A549 (cell line): ENCODE measurements around the gene CDK17. TPM values are rescaled to one million over a fixed set of nuclear protein-coding genes. Genes with fewer than 3 reads are reported as not detected.
A peak's percentile ranks its signal among the peaks of the same experiment; 100 is the strongest.

Source experiments
- ATAC-seq, 2 experiments: fragments of 200-7000 bp in 1 of 2; fragments of >200 bp in 1 of 2; cut with Nextera tagmentation in 1 of 2; cut with Tn5 transposase in 1 of 2; 3 replicates each; pipeline versions ENCODE4 v1.8.0 to v1.9.1; 2018 to 2020; ENCODE audit warnings: mild to moderate bottlenecking in 1 of 2, moderate library complexity in 1 of 2
- CTCF ChIA-PET: fragments of 300-600 bp; sonication (Branson Sonifier 250); formaldehyde crosslinking; extraction: SDS; loops from one replicate; lab custom pipeline; 2021; ENCODE audit warnings: antibody characterized with exemption, inconsistent platforms; lab: Yijun Ruan, JAX
- POLR2A ChIA-PET: fragments of 350-600 bp; formaldehyde crosslinking; extraction: SDS; loops from one replicate; lab custom pipeline; 2021; ENCODE audit warnings: antibody characterized with exemption, inconsistent platforms; lab: Yijun Ruan, JAX
- DNase-seq, 2 experiments: peaks; one replicate each; pipeline versions ENCODE4 v3.0.0 to v3.0.0-alpha.2; 2011 to 2016; ENCODE audit warnings: low read depth in 1 of 2, low spot score in 1 of 2
- FAIRE-seq: peaks from 2 replicates; lab custom pipeline; 2011; peaks lifted over from hg19 to GRCh38; lab: Jason Lieb, UNC
- H3K27ac ChIP-seq, 2 experiments: fragments of >200 bp; sonication (Bioruptor Twin); formaldehyde crosslinking; 3 replicates each; pipeline ENCODE4 v1.5.1; 2016 to 2017
- H3K4me1 ChIP-seq: fragments of >200 bp; sonication (Bioruptor Twin); formaldehyde crosslinking; 3 replicates; pipeline ENCODE4 v1.6.1; 2016
- H3K4me2 ChIP-seq: fragments of >200 bp; sonication (Bioruptor Twin); formaldehyde crosslinking; 3 replicates; pipeline ENCODE4 v1.6.1; 2016
- H3K4me3 ChIP-seq: fragments of >200 bp; sonication (Bioruptor Twin); formaldehyde crosslinking; 3 replicates; pipeline ENCODE4 v1.5.1; 2016
- H3K9me3 ChIP-seq: fragments of >200 bp; sonication (Bioruptor Twin); formaldehyde crosslinking; 3 replicates; pipeline ENCODE4 v1.6.1; 2016
- BHLHE40 ChIP-seq: IDR thresholded peaks from 2 replicates; pipeline ENCODE4 v1.6.1; 2012; ENCODE audit warnings: low read depth, low read length, inconsistent platforms
- CBX2 ChIP-seq: fragments of 200-600 bp; sonication (generic); IDR thresholded peaks from 2 replicates; pipeline ENCODE4 v1.6.1; 2016; ENCODE audit warnings: low read depth, mild to moderate bottlenecking, borderline replicate concordance
- CHD2 ChIP-seq: fragments of 150-350 bp; IDR thresholded peaks from 2 replicates; pipeline ENCODE4 v1.6.1; 2014; ENCODE audit warnings: low read length; ENCODE audit not compliant: partially characterized antibody
- E2F6 ChIP-seq: IDR thresholded peaks from 2 replicates; pipeline ENCODE4 v1.6.1; 2012; ENCODE audit warnings: low read depth, borderline replicate concordance
- EHF ChIP-seq: fragments of 250-450 bp; sonication (Bioruptor Pico); IDR thresholded peaks from 2 replicates; pipeline ENCODE4 v1.5.0; 2020; ENCODE audit warnings: mild to moderate bottlenecking
- ESRRA ChIP-seq: fragments of 150-350 bp; IDR thresholded peaks from 2 replicates; pipeline ENCODE4 v1.6.1; 2014; ENCODE audit warnings: mild to moderate bottlenecking, low read length, borderline replicate concordance
- FOSL2 ChIP-seq, 2 experiments: fragments of 450-650 bp in 1 of 2; fragments of >200 bp in 1 of 2; sonication (Bioruptor Twin) in 1 of 2; formaldehyde crosslinking; IDR thresholded peaks; 2 replicates each; pipeline versions ENCODE4 v1.5.0 to v1.6.1; 2016 to 2020; ENCODE audit warnings: mild to moderate bottlenecking in 1 of 2, moderate library complexity in 1 of 2
- FOXS1 ChIP-seq: fragments of 250-450 bp; sonication (Bioruptor Pico); IDR thresholded peaks from 2 replicates; pipeline ENCODE4 v1.5.0; 2020; ENCODE audit warnings: mild to moderate bottlenecking, moderate library complexity
- HOXA7 ChIP-seq: fragments of 250-450 bp; sonication (Bioruptor Pico); IDR thresholded peaks from 2 replicates; pipeline ENCODE4 v1.5.0; 2020; ENCODE audit warnings: mild to moderate bottlenecking, moderate library complexity
- MAFK ChIP-seq: fragments of 450-650 bp; IDR thresholded peaks from 2 replicates; pipeline ENCODE4 v1.6.1; 2014; ENCODE audit not compliant: partially characterized antibody
- MAX ChIP-seq: IDR thresholded peaks from 2 replicates; pipeline ENCODE4 v1.6.1; 2012
- NFE2L2 ChIP-seq: fragments of 150-350 bp; conservative IDR thresholded peaks from 2 replicates; pipeline ENCODE4 v1.6.1; 2014; ENCODE audit warnings: low read length
- NPAS2 ChIP-seq: fragments of 250-450 bp; sonication (Bioruptor Pico); IDR thresholded peaks from 2 replicates; pipeline ENCODE4 v1.8.0; 2022; ENCODE audit warnings: mild to moderate bottlenecking, moderate library complexity, borderline replicate concordance
- NR3C1 ChIP-seq: fragments of >200 bp; sonication (Bioruptor Twin); formaldehyde crosslinking; IDR thresholded peaks from 3 replicates; pipeline ENCODE4 v1.6.1; 2017
- POLR2A ChIP-seq: IDR thresholded peaks from 2 replicates; pipeline ENCODE4 v1.6.1; 2012; ENCODE audit warnings: mild to moderate bottlenecking, low read length
- RARB ChIP-seq: fragments of 250-450 bp; sonication (Bioruptor Pico); IDR thresholded peaks from 2 replicates; pipeline ENCODE4 v1.8.0; 2021; ENCODE audit warnings: mild to moderate bottlenecking, moderate library complexity
- REST ChIP-seq: fragments of 200-600 bp; sonication (generic); IDR thresholded peaks from 2 replicates; pipeline ENCODE4 v1.6.1; 2016; ENCODE audit warnings: antibody characterized with exemption, mild to moderate bottlenecking, moderate library complexity
- RNF2 ChIP-seq: fragments of 200-600 bp; sonication (generic); IDR thresholded peaks from 2 replicates; pipeline ENCODE4 v1.6.1; 2016; ENCODE audit warnings: low read depth, mild to moderate bottlenecking, antibody characterized with exemption, moderate library complexity, borderline replicate concordance
- SMC3 ChIP-seq: fragments of >200 bp; sonication (Bioruptor Twin); formaldehyde crosslinking; IDR thresholded peaks from 3 replicates; pipeline ENCODE4 v1.6.1; 2018; ENCODE audit warnings: inconsistent platforms
- ZNF302 ChIP-seq: fragments of 250-450 bp; sonication (Bioruptor Pico); IDR thresholded peaks from 2 replicates; pipeline ENCODE4 v1.9.0; 2021; ENCODE audit warnings: inconsistent platforms, mild to moderate bottlenecking, moderate library complexity
- WGBS: methylation state at CpG from one replicate; pipeline ENCODE4 v1.1.6; 2017; ENCODE audit errors: missing lambda C conversion rate; 5-methylcytosine and 5-hydroxymethylcytosine counted together
- polyA plus RNA-seq, 4 experiments: library from polyadenylated mRNA; depleted of rRNA in 3 of 4; stranded (reverse); fragments of >200 nt; fragmentation: RNase III in 1 of 4; extraction: RNeasy Plus Mini Kit Qiagen cat#74134 plus additional on column Dnase treatment in 1 of 4; gene quantifications; 2 replicates in 3 of 4; 3 replicates in 1 of 4; pipeline ENCODE4 v1.2.3, GENCODE V29; 2011 to 2017
- TF ChIP-seq, protein P1 (sequence below): fragments of 150-350 bp; IDR thresholded peaks from 2 replicates; pipeline ENCODE4 v1.6.1; 2014; ENCODE audit warnings: low read depth, mild to moderate bottlenecking, low read length
- TF ChIP-seq, protein P2 (sequence below): fragments of 450-650 bp; IDR thresholded peaks from 2 replicates; pipeline ENCODE4 v1.6.1; 2014; ENCODE audit warnings: antibody characterized with exemption

CDK17 gene
- polyA plus RNA-seq, 2 of the 4 experiments (the other 2 are of a cell fraction) = 11.4 to 43.5 TPM

DNA sequence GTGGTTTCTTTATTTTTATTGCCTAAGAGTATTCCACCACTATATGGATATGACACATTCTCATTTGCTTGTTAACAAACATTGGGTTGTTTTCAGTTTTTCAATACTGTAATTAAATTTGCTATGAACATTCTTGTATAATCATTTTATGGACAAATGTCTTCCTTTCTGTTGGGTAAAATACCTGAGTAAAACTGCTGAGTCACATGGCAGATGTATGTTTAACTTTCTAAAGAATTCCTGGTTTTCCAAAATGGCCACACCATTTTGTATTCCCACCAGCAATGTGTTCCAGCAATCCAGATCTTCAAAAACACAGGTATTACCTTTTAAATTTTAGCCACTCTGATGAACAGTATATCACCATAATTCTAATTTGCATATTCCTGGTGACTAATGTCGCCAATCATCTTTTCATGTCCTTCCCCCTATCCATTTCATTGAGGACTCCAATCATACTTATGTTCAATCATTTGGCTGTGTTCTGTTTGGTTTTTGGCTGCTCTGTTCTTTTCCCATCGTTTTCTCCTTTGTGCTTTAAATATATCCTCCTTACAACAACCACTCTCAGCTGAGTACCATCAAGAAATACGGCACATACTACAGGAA lies 36.0 kb downstream of the CDK17 start:
- H3K9me3 ChIP-seq = no peaks in the 10 kb centered on the region
- peak overlapping the region; percentile 5 to 45; a peak in 3 of 6 replicates for H3K27ac ChIP-seq
- peak in 1 of 2 experiments; percentile 18 for DNase-seq
- CTCF ChIA-PET = no interaction called here
- TF ChIP-seq NR3C1 (no peak), NFE2L2 (peak; percentile 89), MAFK (peak; percentile 93)
- TF ChIP-seq, all 56 proteins: peak for 2
- FAIRE-seq (no peak), ATAC-seq (no peak)
- 88% methylated on average over 3 of the region's 3 CpGs for WGBS
- POLR2A ChIA-PET = no interaction called here
- Histone ChIP-seq H3K4me1 (peaks cover 20% of the 10 kb centered on the region), H3K4me2 (peak overlapping the region; percentile 4; the same call in 1 of the 3 replicates), H3K4me3 (no peak overlapping the region)

DNA sequence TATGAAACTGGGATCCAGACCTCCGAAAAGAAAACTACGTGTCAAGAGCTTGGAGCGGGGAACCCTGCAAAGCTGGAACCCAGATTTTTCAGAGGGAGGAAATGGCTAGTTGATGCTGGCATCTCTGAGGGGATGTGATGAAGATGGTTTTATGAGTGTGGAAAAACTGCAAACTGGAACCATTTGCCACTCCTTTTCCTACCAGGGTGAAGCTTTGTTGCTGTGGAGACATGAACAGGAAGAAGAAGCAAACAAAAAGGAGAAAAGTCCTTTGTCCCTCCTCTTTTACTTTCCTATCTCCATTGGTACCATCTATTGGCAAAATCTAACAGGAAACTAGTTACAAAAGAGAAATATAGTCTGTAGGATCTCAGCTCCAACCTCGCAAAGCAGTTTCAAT lies 39.2 kb downstream of the CDK17 start:
- CTCF ChIA-PET = interaction anchor here (0.9 kb wide), 1 partner anchor 19 kb away, joined by 3 read pairs; no protein-coding TSS in a partner anchor
- WGBS = 95% methylated on average over 4 of the region's 4 CpGs
- TF ChIP-seq RARB (CRISPR knock-in tag) (no peak), RNF2 (no peak), MAX (no peak), ZNF302 (CRISPR knock-in tag) (no peak), MAFK (no peak), E2F6 (no peak), BHLHE40 (no peak), POLR2A (no peak), CBX2 (no peak), CHD2 (no peak), FOSL2 (IDR thresholded peaks at IDR 0.05) (no peak), FOSL2 (CRISPR knock-in tag; IDR thresholded peaks at IDR 0.05) (no peak), FOXS1 (CRISPR knock-in tag) (no peak), NFE2L2 (no peak), SMC3 (no peak), ESRRA (no peak), HOXA7 (CRISPR knock-in tag) (no peak), EHF (CRISPR knock-in tag) (no peak)
- TF ChIP-seq, protein P1, sequence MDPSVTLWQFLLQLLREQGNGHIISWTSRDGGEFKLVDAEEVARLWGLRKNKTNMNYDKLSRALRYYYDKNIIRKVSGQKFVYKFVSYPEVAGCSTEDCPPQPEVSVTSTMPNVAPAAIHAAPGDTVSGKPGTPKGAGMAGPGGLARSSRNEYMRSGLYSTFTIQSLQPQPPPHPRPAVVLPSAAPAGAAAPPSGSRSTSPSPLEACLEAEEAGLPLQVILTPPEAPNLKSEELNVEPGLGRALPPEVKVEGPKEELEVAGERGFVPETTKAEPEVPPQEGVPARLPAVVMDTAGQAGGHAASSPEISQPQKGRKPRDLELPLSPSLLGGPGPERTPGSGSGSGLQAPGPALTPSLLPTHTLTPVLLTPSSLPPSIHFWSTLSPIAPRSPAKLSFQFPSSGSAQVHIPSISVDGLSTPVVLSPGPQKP = no peak
- TF ChIP-seq, protein P2, sequence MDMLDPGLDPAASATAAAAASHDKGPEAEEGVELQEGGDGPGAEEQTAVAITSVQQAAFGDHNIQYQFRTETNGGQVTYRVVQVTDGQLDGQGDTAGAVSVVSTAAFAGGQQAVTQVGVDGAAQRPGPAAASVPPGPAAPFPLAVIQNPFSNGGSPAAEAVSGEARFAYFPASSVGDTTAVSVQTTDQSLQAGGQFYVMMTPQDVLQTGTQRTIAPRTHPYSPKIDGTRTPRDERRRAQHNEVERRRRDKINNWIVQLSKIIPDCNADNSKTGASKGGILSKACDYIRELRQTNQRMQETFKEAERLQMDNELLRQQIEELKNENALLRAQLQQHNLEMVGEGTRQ = no peak
- no peak overlapping the region for H3K27ac ChIP-seq
- DNase-seq (no peak), ATAC-seq (peak in 1 of 2 experiments; percentile 32; a peak in 2 of 6 replicates), FAIRE-seq (no peak)
- POLR2A ChIA-PET = no interaction called here
- H3K4me3 ChIP-seq = no peak overlapping the region
- H3K9me3 ChIP-seq = no peaks in the 10 kb centered on the region
- H3K4me1 ChIP-seq = peaks cover 20% of the 10 kb centered on the region
- no peak overlapping the region for H3K4me2 ChIP-seq

- FAIRE-seq = no peak
- TF ChIP-seq NPAS2 (CRISPR knock-in tag) (no peak), EHF (CRISPR knock-in tag) (no peak), REST (no peak)
- ATAC-seq = peak; percentile 30 to 61; a peak in 4 of 6 replicates
- no peaks in the 10 kb centered on the region for H3K9me3 ChIP-seq
- DNase-seq = no peak
- H3K4me2 ChIP-seq = no peak overlapping the region
- no peak overlapping the region for H3K4me3 ChIP-seq
- H3K27ac ChIP-seq = no peak overlapping the region
- ChIA-PET CTCF (interaction anchor here (0.9 kb wide), 1 partner anchor 19 kb away, joined by 3 read pairs; no protein-coding TSS in a partner anchor), POLR2A (no interaction called here)
- H3K4me1 ChIP-seq = peaks cover 20% of the 10 kb centered on the region
- WGBS = 65% methylated on average over 1 of the region's 1 CpG
These were observed 39.7 kb downstream of the CDK17 start for GRCh38 chr12:96360550-96360949.
